HEK293 (cell line): Measurements from ENCODE around the gene ATP1B2.

Source experiments
- CTCF ChIA-PET: fragments of 350-600 bp; formaldehyde crosslinking; extraction: SDS; loops from one replicate; lab custom pipeline; 2021; ENCODE audit warnings: antibody characterized with exemption; lab: Yijun Ruan, JAX
- POLR2A ChIA-PET: fragments of 300-600 bp; formaldehyde crosslinking; extraction: SDS; loops from one replicate; lab custom pipeline; 2020; ENCODE audit warnings: antibody characterized with exemption, inconsistent platforms; lab: Yijun Ruan, JAX
- H3K27ac ChIP-seq: fragments of 200-500 bp; sonication (Bioruptor generic); 2 replicates; pipeline ENCODE4 v1.5.1; 2014; ENCODE audit warnings: low read depth, low read length, control low read depth, inconsistent platforms; ENCODE audit errors: extremely low read depth
- H3K36me3 ChIP-seq, 2 experiments: fragments of 200-500 bp in 1 of 2; sonication (Bioruptor generic) in 1 of 2; 1 replicate in 1 of 2; 2 replicates in 1 of 2; pipeline ENCODE4 v1.5.1; 2014 to 2017; ENCODE audit warnings: inconsistent platforms in 2 of 2, low read length in 2 of 2; ENCODE audit not compliant: control insufficient read depth in 2 of 2, insufficient read depth in 1 of 2
- H3K4me1 ChIP-seq: fragments of 200-500 bp; sonication (Bioruptor generic); 2 replicates; pipeline ENCODE4 v1.5.1; 2014; ENCODE audit warnings: mild to moderate bottlenecking, low read length, inconsistent platforms; ENCODE audit not compliant: control insufficient read depth, insufficient read depth
- H3K4me3 ChIP-seq: 2 replicates; pipeline ENCODE4 v1.5.1; 2011; ENCODE audit warnings: low read depth, mild to moderate bottlenecking, control low read depth, low read length, moderate library complexity
- H3K9me3 ChIP-seq: fragments of 200-500 bp; sonication (Bioruptor generic); 2 replicates; pipeline ENCODE4 v1.5.1; 2014; ENCODE audit warnings: low read depth, low read length, inconsistent platforms; ENCODE audit not compliant: control insufficient read depth, insufficient read depth
- EGR2 ChIP-seq: fragments of 450-650 bp; formaldehyde crosslinking; IDR thresholded peaks from 2 replicates; pipeline ENCODE4 v1.5.1; 2016; ENCODE audit warnings: low read depth, missing biosample characterization, missing genetic modification characterization
- IKZF3 ChIP-seq: fragments of 450-650 bp; IDR thresholded peaks from 2 replicates; pipeline ENCODE4 v1.5.0; 2018; ENCODE audit warnings: missing biosample characterization, mild to moderate bottlenecking, missing genetic modification characterization, moderate library complexity
- KLF1 ChIP-seq: fragments of 450-650 bp; formaldehyde crosslinking; IDR thresholded peaks from 2 replicates; pipeline ENCODE4 v1.5.1; 2016; ENCODE audit warnings: missing biosample characterization, missing genetic modification characterization
- KLF10 ChIP-seq: fragments of 450-650 bp; IDR thresholded peaks from 2 replicates; pipeline ENCODE4 v1.5.1; 2018; ENCODE audit warnings: missing biosample characterization, mild to moderate bottlenecking, missing genetic modification characterization
- KLF9 ChIP-seq: fragments of 450-650 bp; formaldehyde crosslinking; IDR thresholded peaks from 2 replicates; pipeline ENCODE4 v1.5.1; 2016; ENCODE audit warnings: missing biosample characterization, missing genetic modification characterization, low read depth
- SP2 ChIP-seq: fragments of 450-650 bp; formaldehyde crosslinking; IDR thresholded peaks from 2 replicates; pipeline ENCODE4 v1.5.1; 2016; ENCODE audit warnings: missing biosample characterization, missing genetic modification characterization
- SP3 ChIP-seq: fragments of 450-650 bp; formaldehyde crosslinking; IDR thresholded peaks from 2 replicates; pipeline ENCODE4 v1.5.1; 2016; ENCODE audit warnings: missing biosample characterization, missing genetic modification characterization
- ZIC2 ChIP-seq: fragments of 450-650 bp; formaldehyde crosslinking; IDR thresholded peaks from 2 replicates; pipeline ENCODE4 v1.5.1; 2016; ENCODE audit warnings: missing biosample characterization, missing genetic modification characterization
- ZNF10 ChIP-seq: fragments of 450-650 bp; formaldehyde crosslinking; IDR thresholded peaks from 2 replicates; pipeline ENCODE4 v1.5.1; 2017; ENCODE audit warnings: missing biosample characterization, missing genetic modification characterization
- ZNF366 ChIP-seq: fragments of 450-650 bp; formaldehyde crosslinking; conservative IDR thresholded peaks from 2 replicates; pipeline ENCODE4 v1.5.1; 2016; ENCODE audit warnings: missing biosample characterization, missing genetic modification characterization
- TF ChIP-seq, protein P1 (sequence below): fragments of 450-650 bp; formaldehyde crosslinking; IDR thresholded peaks from 2 replicates; pipeline ENCODE4 v1.5.1; 2016; ENCODE audit warnings: missing biosample characterization, missing genetic modification characterization
- TF ChIP-seq, protein P2 (sequence below): fragments of 450-650 bp; formaldehyde crosslinking; IDR thresholded peaks from 2 replicates; pipeline ENCODE4 v1.5.1; 2016; ENCODE audit warnings: missing biosample characterization, missing genetic modification characterization, borderline replicate concordance
- TF ChIP-seq, protein P3 (sequence below): fragments of 450-650 bp; formaldehyde crosslinking; IDR thresholded peaks from 2 replicates; pipeline ENCODE4 v1.5.1; 2016; ENCODE audit warnings: missing biosample characterization, missing genetic modification characterization, low read depth
- TF ChIP-seq, protein P4 (sequence below): fragments of 450-650 bp; formaldehyde crosslinking; IDR thresholded peaks from 2 replicates; pipeline ENCODE4 v1.5.1; 2017; ENCODE audit warnings: missing biosample characterization, mild to moderate bottlenecking, missing genetic modification characterization, moderate library complexity

ATP1B2 gene

DNA sequence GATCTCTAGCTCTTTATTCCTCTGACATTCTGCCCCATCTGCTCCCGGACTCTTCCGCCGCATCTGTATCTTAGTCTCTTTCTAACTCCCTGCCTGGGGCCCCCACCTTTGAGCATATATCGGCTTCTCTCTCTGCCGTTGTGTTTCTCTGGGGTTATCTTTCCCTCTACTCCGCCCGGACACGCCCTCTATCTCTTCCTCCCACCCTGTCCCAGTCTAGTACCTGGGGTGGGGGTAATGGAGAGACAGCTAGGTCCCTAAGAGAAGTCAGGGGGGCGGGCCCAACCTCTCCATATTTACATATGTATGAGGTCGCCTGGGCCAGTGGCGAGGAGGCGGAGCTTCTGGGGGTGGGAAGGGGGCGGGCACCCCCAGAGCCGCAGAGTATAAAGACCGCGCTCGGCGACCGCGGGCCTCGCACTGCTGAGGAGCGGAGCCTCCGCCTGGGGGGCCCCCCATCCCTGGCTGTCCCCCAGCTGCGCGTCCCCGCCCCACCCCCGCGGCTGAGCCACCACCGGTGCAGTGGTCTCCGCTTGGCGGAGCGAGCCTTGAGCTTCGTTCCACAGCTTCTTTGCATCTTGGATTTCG, at the start of gene ATP1B2 (continued):
- TF ChIP-seq, protein P1, sequence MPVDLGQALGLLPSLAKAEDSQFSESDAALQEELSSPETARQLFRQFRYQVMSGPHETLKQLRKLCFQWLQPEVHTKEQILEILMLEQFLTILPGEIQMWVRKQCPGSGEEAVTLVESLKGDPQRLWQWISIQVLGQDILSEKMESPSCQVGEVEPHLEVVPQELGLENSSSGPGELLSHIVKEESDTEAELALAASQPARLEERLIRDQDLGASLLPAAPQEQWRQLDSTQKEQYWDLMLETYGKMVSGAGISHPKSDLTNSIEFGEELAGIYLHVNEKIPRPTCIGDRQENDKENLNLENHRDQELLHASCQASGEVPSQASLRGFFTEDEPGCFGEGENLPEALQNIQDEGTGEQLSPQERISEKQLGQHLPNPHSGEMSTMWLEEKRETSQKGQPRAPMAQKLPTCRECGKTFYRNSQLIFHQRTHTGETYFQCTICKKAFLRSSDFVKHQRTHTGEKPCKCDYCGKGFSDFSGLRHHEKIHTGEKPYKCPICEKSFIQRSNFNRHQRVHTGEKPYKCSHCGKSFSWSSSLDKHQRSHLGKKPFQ (tag by site-specific recombination) = no peak
- TF ChIP-seq KLF9 (tag by site-specific recombination) (peak; percentile 73), EGR2 (tag by site-specific recombination) (peak; percentile 33), SP2 (tag by site-specific recombination) (peak; percentile 79), ZNF366 (peak; percentile 59), SP3 (tag by site-specific recombination) (peak; percentile 83), IKZF3 (0 out of 2 replicates have a peak, but pooled peaks have one; percentile 45), KLF10 (peak; percentile 35; the same call in 1 of the 2 replicates), KLF1 (tag by site-specific recombination) (peak; percentile 89)
- TF ChIP-seq, protein P2, sequence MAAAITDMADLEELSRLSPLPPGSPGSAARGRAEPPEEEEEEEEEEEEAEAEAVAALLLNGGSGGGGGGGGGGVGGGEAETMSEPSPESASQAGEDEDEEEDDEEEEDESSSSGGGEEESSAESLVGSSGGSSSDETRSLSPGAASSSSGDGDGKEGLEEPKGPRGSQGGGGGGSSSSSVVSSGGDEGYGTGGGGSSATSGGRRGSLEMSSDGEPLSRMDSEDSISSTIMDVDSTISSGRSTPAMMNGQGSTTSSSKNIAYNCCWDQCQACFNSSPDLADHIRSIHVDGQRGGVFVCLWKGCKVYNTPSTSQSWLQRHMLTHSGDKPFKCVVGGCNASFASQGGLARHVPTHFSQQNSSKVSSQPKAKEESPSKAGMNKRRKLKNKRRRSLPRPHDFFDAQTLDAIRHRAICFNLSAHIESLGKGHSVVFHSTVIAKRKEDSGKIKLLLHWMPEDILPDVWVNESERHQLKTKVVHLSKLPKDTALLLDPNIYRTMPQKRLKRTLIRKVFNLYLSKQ (tag by site-specific recombination) = no peak

DNA sequence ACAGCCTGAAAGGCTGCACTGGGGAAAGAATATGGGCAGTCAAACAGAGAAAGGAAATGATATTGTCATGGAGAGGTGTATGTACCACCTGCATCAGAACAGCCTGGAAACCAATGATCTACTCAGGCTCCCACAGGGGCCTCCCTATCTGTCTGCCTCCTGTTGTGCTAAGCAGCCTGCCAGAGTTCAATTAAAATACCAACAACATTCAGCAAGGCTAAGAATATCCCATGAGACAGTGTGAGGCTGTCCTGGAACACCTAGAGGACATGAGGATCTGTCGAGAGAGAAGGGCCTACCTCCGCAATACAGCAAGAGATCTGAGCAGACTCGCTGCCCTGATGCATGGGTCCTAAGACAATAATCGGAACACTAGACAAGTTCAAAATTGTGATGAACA, 44.4 kb upstream of the ATP1B2 start:
- H3K9me3 ChIP-seq = no peaks in the 10 kb centered on the region
- H3K27ac ChIP-seq = no peak overlapping the region
- ChIA-PET POLR2A (interaction anchor here (1.0 to 1.7 kb wide), 2 partner anchors 80 to 81 kb away, joined by 3 read pairs; partner anchors contain the start of gene TP53), CTCF (interaction anchor here (0.6 to 1.8 kb wide), 4 partner anchors 9 to 277 kb away, joined by 3 to 7 read pairs (median 3); partner anchors contain the start of genes NEURL4 and TP53)
- H3K4me1 ChIP-seq = peaks cover 3% of the 10 kb centered on the region
- 0 out of 2 replicates have a peak, but pooled peaks have one; percentile 35 for TF ChIP-seq ZIC2
- TF ChIP-seq, protein P3, sequence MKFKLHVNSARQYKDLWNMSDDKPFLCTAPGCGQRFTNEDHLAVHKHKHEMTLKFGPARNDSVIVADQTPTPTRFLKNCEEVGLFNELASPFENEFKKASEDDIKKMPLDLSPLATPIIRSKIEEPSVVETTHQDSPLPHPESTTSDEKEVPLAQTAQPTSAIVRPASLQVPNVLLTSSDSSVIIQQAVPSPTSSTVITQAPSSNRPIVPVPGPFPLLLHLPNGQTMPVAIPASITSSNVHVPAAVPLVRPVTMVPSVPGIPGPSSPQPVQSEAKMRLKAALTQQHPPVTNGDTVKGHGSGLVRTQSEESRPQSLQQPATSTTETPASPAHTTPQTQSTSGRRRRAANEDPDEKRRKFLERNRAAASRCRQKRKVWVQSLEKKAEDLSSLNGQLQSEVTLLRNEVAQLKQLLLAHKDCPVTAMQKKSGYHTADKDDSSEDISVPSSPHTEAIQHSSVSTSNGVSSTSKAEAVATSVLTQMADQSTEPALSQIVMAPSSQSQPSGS (tag by site-specific recombination) = no peak
- H3K36me3 ChIP-seq = peaks cover 69 to 80% of the 10 kb centered on the region in 2 experiments
- H3K4me3 ChIP-seq = no peak overlapping the region

DNA sequence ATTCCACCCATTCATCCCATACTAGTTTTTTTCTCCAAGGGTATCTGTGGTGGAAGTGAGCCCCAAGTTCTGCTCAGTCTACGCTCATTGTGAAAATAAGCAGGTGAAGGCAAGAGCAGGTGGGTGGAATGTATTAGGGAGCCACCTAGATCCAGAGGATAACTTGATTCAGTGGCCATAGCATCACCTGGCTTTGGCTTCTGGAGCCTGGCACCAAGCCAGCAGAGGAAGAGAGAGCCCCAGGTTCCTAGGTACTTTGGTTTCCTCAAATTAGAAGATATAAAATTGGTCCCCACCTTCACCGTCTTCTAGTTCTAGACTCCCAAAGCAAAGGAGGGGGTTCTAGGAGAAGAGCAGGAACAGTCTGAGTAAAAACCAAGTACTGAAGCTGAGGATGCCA, 40.1 kb upstream of the ATP1B2 start:
- Histone ChIP-seq H3K4me1 (peaks cover 22% of the 10 kb centered on the region), H3K9me3 (no peaks in the 10 kb centered on the region), H3K4me3 (no peak overlapping the region), H3K36me3 (peaks cover 42 to 50% of the 10 kb centered on the region in 2 experiments), H3K27ac (peak overlapping the region; percentile 26; the same call in 1 of the 2 replicates)
- TF ChIP-seq ZNF10 (tag by site-specific recombination) = peak; percentile 85
- TF ChIP-seq, protein P4, sequence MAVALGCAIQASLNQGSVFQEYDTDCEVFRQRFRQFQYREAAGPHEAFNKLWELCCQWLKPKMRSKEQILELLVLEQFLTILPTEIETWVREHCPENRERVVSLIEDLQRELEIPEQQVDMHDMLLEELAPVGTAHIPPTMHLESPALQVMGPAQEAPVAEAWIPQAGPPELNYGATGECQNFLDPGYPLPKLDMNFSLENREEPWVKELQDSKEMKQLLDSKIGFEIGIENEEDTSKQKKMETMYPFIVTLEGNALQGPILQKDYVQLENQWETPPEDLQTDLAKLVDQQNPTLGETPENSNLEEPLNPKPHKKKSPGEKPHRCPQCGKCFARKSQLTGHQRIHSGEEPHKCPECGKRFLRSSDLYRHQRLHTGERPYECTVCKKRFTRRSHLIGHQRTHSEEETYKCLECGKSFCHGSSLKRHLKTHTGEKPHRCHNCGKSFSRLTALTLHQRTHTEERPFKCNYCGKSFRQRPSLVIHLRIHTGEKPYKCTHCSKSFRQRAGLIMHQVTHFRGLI (tag by site-specific recombination) = no peak
- ChIA-PET CTCF (interaction anchor here (0.8 to 1.9 kb wide), 5 partner anchors 21 to 76 kb away, joined by 3 to 5 read pairs (median 3); partner anchors contain the start of genes SOX15 and TP53), POLR2A (no interaction called here)
